Measurements from ENCODE around the gene HDAC9.

Gene HDAC9

GRCh38 chr7:18666107-18666728 is 170.7 kb downstream of the HDAC9 start:
- peak; percentile 86 to 94 (median 90) for DNase-seq

GRCh38 chr7:18667466-18667865 is 171.9 kb downstream of the HDAC9 start:
- DNase-seq = peak; percentile 21 to 65 (median 40)

GRCh38 chr7:18671176-18671575 is 175.6 kb downstream of the HDAC9 start:
- DNase-seq = no peak

GRCh38 chr7:18675579-18675978 is 180.0 kb downstream of the HDAC9 start:
- DNase-seq = no peak

GRCh38 chr7:18679261-18679660 is 183.7 kb downstream of the HDAC9 start:
- no peak for DNase-seq

GRCh38 chr7:18680576-18680975 is 185.0 kb downstream of the HDAC9 start:
- no peak for DNase-seq

- no peak for DNase-seq
Measured at GRCh38 chr7:18684916-18685315, 189.4 kb downstream of the HDAC9 start.

- DNase-seq = no peak
Measured at GRCh38 chr7:18685971-18686370, 190.4 kb downstream of the HDAC9 start.

GRCh38 chr7:18689551-18689950 is 194.0 kb downstream of the HDAC9 start:
- no peak for DNase-seq

GRCh38 chr7:18693406-18693805 is 197.9 kb downstream of the HDAC9 start:
- DNase-seq = peak; percentile 27 to 62 (median 57)

- no peak for DNase-seq
Measured at GRCh38 chr7:18693816-18694215, 198.3 kb downstream of the HDAC9 start.

GRCh38 chr7:18694484-18694883 is 198.9 kb downstream of the HDAC9 start:
- no peak for DNase-seq

GRCh38 chr7:18694911-18695310 is 199.4 kb downstream of the HDAC9 start:
- DNase-seq = no peak

- no peak for DNase-seq
Measured at GRCh38 chr7:18698258-18698734, 202.7 kb downstream of the HDAC9 start.

- peak in 2 of 4 experiments; percentile 7 to 8 for DNase-seq
Measured at GRCh38 chr7:18700147-18700546, 204.6 kb downstream of the HDAC9 start.

- DNase-seq = no peak
Measured at GRCh38 chr7:18702071-18702829, 206.7 kb downstream of the HDAC9 start.

GRCh38 chr7:18703685-18704084 is 208.1 kb downstream of the HDAC9 start:
- no peak for DNase-seq

GRCh38 chr7:18706670-18707069 is 211.1 kb downstream of the HDAC9 start:
- DNase-seq = no peak

GRCh38 chr7:18708204-18708603 is 212.7 kb downstream of the HDAC9 start:
- DNase-seq = no peak

- no peak for DNase-seq
Measured at GRCh38 chr7:18715988-18716387, 220.4 kb downstream of the HDAC9 start.

GRCh38 chr7:18721429-18721828 is 225.9 kb downstream of the HDAC9 start:
- DNase-seq = peak in 1 of 4 experiments; percentile 17

- DNase-seq = no peak
Measured at GRCh38 chr7:18724318-18724717, 228.8 kb downstream of the HDAC9 start.

- no peak for DNase-seq
Measured at GRCh38 chr7:18727115-18727870, 231.7 kb downstream of the HDAC9 start.

Measured in suppressor macrophage (primary cell).